SHP77 (cell line): ENCODE data around the gene TRNAU1AP.

Experiments
- DNase-seq, 2 experiments: peaks; one replicate each; lab custom pipeline; 2025; lab: John Stamatoyannopoulos, UW

The TRNAU1AP gene

DNA sequence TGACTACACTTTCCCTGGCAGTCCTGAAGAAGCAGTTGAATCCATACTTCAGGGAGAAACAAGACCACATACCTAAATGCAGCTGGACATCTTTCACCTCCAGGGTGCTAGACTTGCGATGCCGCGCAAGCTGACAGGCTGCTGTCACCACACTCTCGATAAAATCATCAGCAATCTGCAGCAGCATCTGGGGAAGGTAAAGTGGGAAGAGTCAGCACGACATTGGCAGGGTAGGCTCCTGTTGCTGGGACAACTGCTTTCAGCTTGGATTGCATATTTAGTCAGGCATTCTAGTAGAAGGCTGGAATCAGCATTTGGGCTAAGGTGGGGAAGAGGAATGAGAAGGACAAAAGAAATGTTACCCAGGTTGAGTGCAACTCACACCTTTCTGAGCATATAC, 60.3 kb downstream of the TRNAU1AP start:
- DNase-seq: no peak
